Measurements from ENCODE around the gene PLP2. TPM values are rescaled to one million over a fixed set of nuclear protein-coding genes. Genes with fewer than 3 reads are reported as not detected.

Gene PLP2
- total RNA-seq, 1 experiment from 2014 or later, result 165 TPM

GRCh38 chrX:49191574-49192011 lies 19.9 kb downstream of the PLP2 start:
- peak overlapping the region; percentile 87 for H3K4me3 ChIP-seq (ENCODE audit: low read length)
- no peak for TF ChIP-seq CTCF (conservative IDR thresholded peaks at IDR 0.05; ENCODE audit: low read depth, low read length)
- TF ChIP-seq EZH2 (IDR thresholded peaks at IDR 0.05; ENCODE audit: low read length, unreplicated experiment), result no peak
- TF ChIP-seq EZH2phosphoT487 (IDR thresholded peaks at IDR 0.05; ENCODE audit: borderline replicate concordance, low read length), result no peak
- no peaks in the 10 kb centered on the region for H3K36me3 ChIP-seq (ENCODE audit: low read depth, low read length)
- peak overlapping the region; percentile 84 for H3K4me2 ChIP-seq (ENCODE audit: low read length)
- intact Hi-C loops (cut with micrococcal nuclease), result loop anchor here (1.0 to 10.0 kb wide), 2 partner anchors 78 to 563 kb away; partner anchors contain the start of gene PPP1R3F
- no peaks in the 10 kb centered on the region for H3K9me2 ChIP-seq (replicated peaks; ENCODE audit: low read length)
- H3K79me2 ChIP-seq (ENCODE audit: low read length), result 0 out of 2 replicates have a peak, but pooled peaks cover 6% of the 10 kb centered on the region
- peak overlapping the region; percentile 39 for H3K27ac ChIP-seq (ENCODE audit: low read length)
- ChIA-PET POLR2A (ENCODE audit: unreplicated experiment) (interaction anchor here (0.7 to 1.3 kb wide), 2 partner anchors 78 to 687 kb away, joined by 3 to 11 read pairs; partner anchors contain the start of genes PPP1R3F and USP27X), CTCF (interaction anchor here (1.3 kb wide), 1 partner anchor 36 kb away, joined by 11 read pairs; no protein-coding TSS in a partner anchor)
- DNase-seq (no peak), ATAC-seq (peak; percentile 0)
- no peaks in the 10 kb centered on the region for H3F3A ChIP-seq (ENCODE audit: low read length, unreplicated experiment)
- peak overlapping the region; percentile 74 for H2AFZ ChIP-seq (ENCODE audit: low read length)
- H4K20me1 ChIP-seq (ENCODE audit: low read length), result no peaks in the 10 kb centered on the region
- H3K9me3 ChIP-seq (ENCODE audit: low read length), result no peaks in the 10 kb centered on the region
- peaks cover 17% of the 10 kb centered on the region for H3K4me1 ChIP-seq (ENCODE audit: insufficient read depth, low read length)
- no peaks in the 10 kb centered on the region for H3K27me3 ChIP-seq (ENCODE audit: low read length)
- BruUV-seq (replicated peaks), result TSS peak; percentile 75
- peak overlapping the region; percentile 89 for H3K9ac ChIP-seq (ENCODE audit: low read length)

GRCh38 chrX:49192722-49193328 lies 21.1 kb downstream of the PLP2 start:
- H3K4me1 ChIP-seq (ENCODE audit: insufficient read depth, low read length), result peaks cover 10% of the 10 kb centered on the region
- no TSS peak for BruUV-seq (replicated peaks)
- no peaks in the 10 kb centered on the region for H4K20me1 ChIP-seq (ENCODE audit: low read length)
- no peaks in the 10 kb centered on the region for H3K9me3 ChIP-seq (ENCODE audit: low read length)
- no peak overlapping the region for H3K4me3 ChIP-seq (ENCODE audit: low read length)
- no peak overlapping the region for H3K27ac ChIP-seq (ENCODE audit: low read length)
- no peaks in the 10 kb centered on the region for H3K9me2 ChIP-seq (replicated peaks; ENCODE audit: low read length)
- 0 out of 2 replicates have a peak, but pooled peaks cover 6% of the 10 kb centered on the region for H3K79me2 ChIP-seq (ENCODE audit: low read length)
- H3K9ac ChIP-seq (ENCODE audit: low read length), result no peak overlapping the region
- DNase-seq (peak; percentile 41), ATAC-seq (no peak)
- H3F3A ChIP-seq (ENCODE audit: low read length, unreplicated experiment), result no peaks in the 10 kb centered on the region
- TF ChIP-seq EZH2phosphoT487 (IDR thresholded peaks at IDR 0.05; ENCODE audit: borderline replicate concordance, low read length), result no peak
- TF ChIP-seq EZH2 (IDR thresholded peaks at IDR 0.05; ENCODE audit: low read length, unreplicated experiment), result no peak
- peak; percentile 78 for TF ChIP-seq CTCF (conservative IDR thresholded peaks at IDR 0.05; ENCODE audit: low read depth, low read length)
- no peaks in the 10 kb centered on the region for H3K27me3 ChIP-seq (ENCODE audit: low read length)
- intact Hi-C loops (cut with micrococcal nuclease), result loop anchor here (10.0 kb wide), 1 partner anchor 562 kb away; no protein-coding TSS in a partner anchor
- ChIA-PET CTCF (interaction anchor here (0.6 kb wide), 1 partner anchor 100 kb away, joined by 3 read pairs; no protein-coding TSS in a partner anchor), POLR2A (ENCODE audit: unreplicated experiment) (no interaction called here)
- no peak overlapping the region for H2AFZ ChIP-seq (ENCODE audit: low read length)
- H3K4me2 ChIP-seq (ENCODE audit: low read length), result peak overlapping the region; percentile 84; the same call in 1 of the 2 replicates
- H3K36me3 ChIP-seq (ENCODE audit: low read depth, low read length), result no peaks in the 10 kb centered on the region

- DNase-seq (no peak), ATAC-seq (no peak)
- Histone ChIP-seq H3K9me2 (replicated peaks; ENCODE audit: low read length) (no peaks in the 10 kb centered on the region), H3K9ac (ENCODE audit: low read length) (no peak overlapping the region), H3K9me3 (ENCODE audit: low read length) (no peaks in the 10 kb centered on the region), H3K4me3 (ENCODE audit: low read length) (no peak overlapping the region), H3K27me3 (ENCODE audit: low read length) (no peaks in the 10 kb centered on the region), H2AFZ (ENCODE audit: low read length) (no peak overlapping the region), H3K79me2 (ENCODE audit: low read length) (0 out of 2 replicates have a peak, but pooled peaks cover 6% of the 10 kb centered on the region), H4K20me1 (ENCODE audit: low read length) (no peaks in the 10 kb centered on the region), H3K4me2 (ENCODE audit: low read length) (no peak overlapping the region), H3F3A (ENCODE audit: low read length, unreplicated experiment) (no peaks in the 10 kb centered on the region), H3K27ac (ENCODE audit: low read length) (no peak overlapping the region), H3K4me1 (ENCODE audit: insufficient read depth, low read length) (peaks cover 10% of the 10 kb centered on the region), H3K36me3 (ENCODE audit: low read depth, low read length) (no peaks in the 10 kb centered on the region)
- TF ChIP-seq CTCF (conservative IDR thresholded peaks at IDR 0.05; ENCODE audit: low read depth, low read length), result no peak
- TF ChIP-seq EZH2 (IDR thresholded peaks at IDR 0.05; ENCODE audit: low read length, unreplicated experiment), result no peak
- no peak for TF ChIP-seq EZH2phosphoT487 (IDR thresholded peaks at IDR 0.05; ENCODE audit: borderline replicate concordance, low read length)
- CTCF ChIA-PET, result no interaction called here
- BruUV-seq (replicated peaks), result no TSS peak
- POLR2A ChIA-PET (ENCODE audit: unreplicated experiment), result no interaction called here
- intact Hi-C loops (cut with micrococcal nuclease), result loop anchor here (10.0 kb wide), 1 partner anchor 561 kb away; no protein-coding TSS in a partner anchor
Observed at GRCh38 chrX:49193542-49193964, 21.9 kb downstream of the PLP2 start.
